CD4-positive, alpha-beta T cell treated with Interleukin-21 for 1 hour (primary cell): ENCODE data around the gene RICTOR.
"Not testable (repeated sequence)": the region's sequence is repeated elsewhere in the genome, so short reads cannot be mapped to it uniquely, and the experiment has no call there.

Experiments used
- DNase-seq: peaks from one replicate; pipeline ENCODE4 v3.0.0-alpha.2; 2020

The RICTOR gene

GRCh38 chr5:39009280-39009679 lies 64.9 kb downstream of the RICTOR start:
- DNase-seq: no peak

GRCh38 chr5:39006650-39007049 lies 67.5 kb downstream of the RICTOR start:
- DNase-seq: no peak

GRCh38 chr5:39005566-39006232 lies 68.5 kb downstream of the RICTOR start:
- DNase-seq: peak; percentile 37

GRCh38 chr5:39001683-39002082 lies 72.5 kb downstream of the RICTOR start:
- no peak for DNase-seq

- DNase-seq: no peak
Observed at GRCh38 chr5:38999037-38999436, 75.2 kb downstream of the RICTOR start.

- DNase-seq: no peak
Observed at GRCh38 chr5:38997591-38997990, 76.6 kb downstream of the RICTOR start.

- no peak for DNase-seq
Observed at GRCh38 chr5:38996123-38996522, 78.1 kb downstream of the RICTOR start.

GRCh38 chr5:38994324-38994927 lies 79.8 kb downstream of the RICTOR start:
- peak; percentile 60 for DNase-seq

- DNase-seq: not testable (repeated sequence)
Observed at GRCh38 chr5:38989974-38990719, 84.1 kb downstream of the RICTOR start.

GRCh38 chr5:38985909-38986452 lies 88.2 kb downstream of the RICTOR start:
- DNase-seq: no peak

GRCh38 chr5:38979535-38979934 lies 94.7 kb downstream of the RICTOR start:
- no peak for DNase-seq

- no peak for DNase-seq
Observed at GRCh38 chr5:38978036-38978435, 96.2 kb downstream of the RICTOR start.

GRCh38 chr5:38968665-38969064 lies 105.5 kb downstream of the RICTOR start:
- no peak for DNase-seq

- no peak for DNase-seq
Observed at GRCh38 chr5:38961691-38962090, 112.5 kb downstream of the RICTOR start.

- no peak for DNase-seq
Observed at GRCh38 chr5:38953426-38954012, 120.7 kb downstream of the RICTOR start.

GRCh38 chr5:38948501-38948900 lies 125.7 kb downstream of the RICTOR start:
- no peak for DNase-seq

- DNase-seq: no peak
Observed at GRCh38 chr5:38944282-38944681, 129.9 kb downstream of the RICTOR start.

- DNase-seq: no peak
Observed at GRCh38 chr5:38941912-38942311, 132.3 kb downstream of the RICTOR start.

GRCh38 chr5:38940230-38940858 lies 133.9 kb downstream of the RICTOR start:
- DNase-seq: no peak

GRCh38 chr5:38938973-38939372 lies 135.2 kb downstream of the RICTOR start:
- no peak for DNase-seq

- DNase-seq: no peak
Observed at GRCh38 chr5:38938424-38938823, 135.8 kb downstream of the RICTOR start.

GRCh38 chr5:38936269-38936668 lies 137.9 kb downstream of the RICTOR start:
- DNase-seq: no peak

GRCh38 chr5:38935437-38935836 lies 138.8 kb downstream of the RICTOR start:
- DNase-seq: no peak
